ENCODE data around the gene ANKRD18A. TPM values are rescaled to one million over a fixed set of nuclear protein-coding genes. Genes with fewer than 3 reads are reported as not detected.

ANKRD18A gene
- polyA plus RNA-seq, 1 experiment, result not detected

DNA sequence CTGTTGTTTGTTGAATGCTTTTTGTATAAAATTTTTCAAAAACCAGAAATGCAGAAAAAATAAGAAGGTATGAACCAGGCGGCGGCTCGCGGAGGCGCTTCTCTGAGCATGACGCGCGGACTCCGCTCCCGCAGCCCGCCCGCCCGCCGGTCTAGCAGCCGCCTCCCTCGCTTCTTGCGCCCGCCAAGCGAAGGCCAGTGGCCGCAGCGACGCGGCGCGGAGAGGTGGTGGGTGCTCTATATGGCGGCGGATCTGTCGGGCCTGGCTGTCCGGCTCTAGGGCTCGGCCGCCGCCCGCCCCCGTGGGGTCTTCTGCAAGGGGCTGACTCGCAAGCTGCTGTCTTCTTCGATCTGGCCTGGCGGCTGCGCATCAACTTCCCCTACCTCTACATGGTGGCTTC is 93.8 kb downstream of the ANKRD18A start:
- DNase-seq (ENCODE audit: low read depth), result no peak
- Histone ChIP-seq H3K27me3 (ENCODE audit: control insufficient read depth, insufficient read depth, low read length) (no peaks in the 10 kb centered on the region), H3K4me3 (ENCODE audit: low read depth, low read length) (no peak overlapping the region), H3K36me3 (ENCODE audit: control insufficient read depth, insufficient read depth, low read length) (no peaks in the 10 kb centered on the region)
- POLR2A ChIA-PET, result no interaction called here
- CTCF ChIA-PET, result no interaction called here
- TF ChIP-seq, protein P1, sequence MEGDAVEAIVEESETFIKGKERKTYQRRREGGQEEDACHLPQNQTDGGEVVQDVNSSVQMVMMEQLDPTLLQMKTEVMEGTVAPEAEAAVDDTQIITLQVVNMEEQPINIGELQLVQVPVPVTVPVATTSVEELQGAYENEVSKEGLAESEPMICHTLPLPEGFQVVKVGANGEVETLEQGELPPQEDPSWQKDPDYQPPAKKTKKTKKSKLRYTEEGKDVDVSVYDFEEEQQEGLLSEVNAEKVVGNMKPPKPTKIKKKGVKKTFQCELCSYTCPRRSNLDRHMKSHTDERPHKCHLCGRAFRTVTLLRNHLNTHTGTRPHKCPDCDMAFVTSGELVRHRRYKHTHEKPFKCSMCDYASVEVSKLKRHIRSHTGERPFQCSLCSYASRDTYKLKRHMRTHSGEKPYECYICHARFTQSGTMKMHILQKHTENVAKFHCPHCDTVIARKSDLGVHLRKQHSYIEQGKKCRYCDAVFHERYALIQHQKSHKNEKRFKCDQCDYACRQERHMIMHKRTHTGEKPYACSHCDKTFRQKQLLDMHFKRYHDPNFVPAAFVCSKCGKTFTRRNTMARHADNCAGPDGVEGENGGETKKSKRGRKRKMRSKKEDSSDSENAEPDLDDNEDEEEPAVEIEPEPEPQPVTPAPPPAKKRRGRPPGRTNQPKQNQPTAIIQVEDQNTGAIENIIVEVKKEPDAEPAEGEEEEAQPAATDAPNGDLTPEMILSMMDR (IDR thresholded peaks at IDR 0.05; ENCODE audit: insufficient read depth, low read depth, low read length), result no peak

DNA sequence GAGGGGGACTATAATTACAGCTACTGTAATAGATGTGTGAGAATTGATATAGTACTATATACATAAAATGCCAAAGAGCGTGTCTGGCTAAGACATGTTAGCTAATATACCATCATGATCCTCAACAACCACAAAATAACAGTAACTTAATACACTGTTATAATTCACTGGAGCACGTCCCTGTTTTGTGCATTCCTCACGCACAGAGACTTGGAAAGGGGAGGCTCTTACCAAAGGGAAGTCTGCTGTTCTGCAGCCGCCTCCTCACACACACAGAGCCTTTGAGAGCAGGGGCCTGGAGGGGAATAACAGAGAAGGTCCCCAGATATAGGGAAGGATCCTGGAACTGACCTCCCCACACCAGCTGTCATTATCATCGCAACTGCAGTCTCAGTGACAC is 97.3 kb downstream of the ANKRD18A start:
- ChIA-PET POLR2A (no interaction called here), CTCF (no interaction called here)
- TF ChIP-seq, protein P1 (IDR thresholded peaks at IDR 0.05; ENCODE audit: insufficient read depth, low read depth, low read length), result no peak
- Histone ChIP-seq H3K4me3 (ENCODE audit: low read depth, low read length) (no peak overlapping the region), H3K36me3 (ENCODE audit: control insufficient read depth, insufficient read depth, low read length) (no peaks in the 10 kb centered on the region), H3K27me3 (ENCODE audit: control insufficient read depth, insufficient read depth, low read length) (no peaks in the 10 kb centered on the region)
- DNase-seq (ENCODE audit: low read depth), result no peak

DNA sequence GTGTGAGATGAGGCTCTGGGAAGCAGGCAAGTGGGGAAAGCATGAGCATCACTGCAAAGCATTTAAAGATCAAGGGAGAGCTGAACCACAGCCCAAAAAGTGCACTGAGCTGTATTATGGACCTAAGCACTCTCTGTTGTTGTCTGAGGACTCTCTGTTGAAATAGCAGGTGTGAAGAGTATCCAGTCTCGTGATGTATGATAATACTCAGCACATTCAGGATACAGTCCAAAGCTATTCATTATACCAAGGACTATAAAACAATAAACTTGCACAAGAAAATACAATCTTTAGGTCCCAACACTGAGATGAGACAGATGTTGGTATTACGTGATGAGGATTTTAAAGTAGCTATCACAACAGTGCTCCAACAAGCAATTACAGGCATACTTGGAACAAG is 98.6 kb downstream of the ANKRD18A start:
- Histone ChIP-seq H3K4me3 (ENCODE audit: low read depth, low read length) (no peak overlapping the region), H3K36me3 (ENCODE audit: control insufficient read depth, insufficient read depth, low read length) (no peaks in the 10 kb centered on the region), H3K27me3 (ENCODE audit: control insufficient read depth, insufficient read depth, low read length) (no peaks in the 10 kb centered on the region)
- TF ChIP-seq, protein P1 (IDR thresholded peaks at IDR 0.05; ENCODE audit: insufficient read depth, low read depth, low read length), result no peak
- ChIA-PET POLR2A (no interaction called here), CTCF (no interaction called here)
- DNase-seq (ENCODE audit: low read depth), result no peak

Small RNA genes within 50 kb of the gene (small RNA-seq; reads per million reads assigned to genes)
- gene AL390726.1 (ENCODE audit: insufficient read length, low read depth, low replicate concordance) (not detected), gene AL390726.2 (ENCODE audit: insufficient read length, low read depth, low replicate concordance) (not detected), gene AL390726.3 (ENCODE audit: insufficient read length, low read depth, low replicate concordance) (not detected), gene AL390726.4 (ENCODE audit: insufficient read length, low read depth, low replicate concordance) (not detected), gene AL390726.5 (ENCODE audit: insufficient read length, low read depth, low replicate concordance) (not detected)

Other genes with a start within 250 kb of the ANKRD18A start
- 36.1 and 38.4 TPM in 2 replicates for gene ALDH1B1, start 227.9 kb downstream of the ANKRD18A start, polyA plus RNA-seq (2011; rRNA removed)
- gene IGFBPL1, start 196.1 kb downstream of the ANKRD18A start, polyA plus RNA-seq (2011; rRNA removed), result 0.37 and 0.69 TPM in 2 replicates
- not detected in 2 replicates for gene FAM240B, start 99.5 kb upstream of the ANKRD18A start, polyA plus RNA-seq (2011; rRNA removed)

Measured in BJ (cell line).